KG1 (cell line): ENCODE results near the gene OXT.
A peak's percentile ranks its signal among the peaks of the same experiment; 100 is the strongest.
"Not testable (repeated sequence)": the region's sequence is repeated elsewhere in the genome, so short reads cannot be mapped to it uniquely, and the experiment has no call there.

Experiments
- DNase-seq: peaks from one replicate; lab custom pipeline; 2025; lab: John Stamatoyannopoulos, UW

OXT gene

GRCh38 chr20:3071610-3072529 lies at the start of gene OXT:
Gene OXT, plus strand, starts transcription at chr20:3071620. Its CDS starts 36 bp downstream, at chr20:3071656.
- no peak for DNase-seq

GRCh38 chr20:3021777-3022176 lies 49.6 kb upstream of the OXT start:
- DNase-seq = no peak

- not testable (repeated sequence) for DNase-seq
These were observed 48.6 kb upstream of the OXT start for GRCh38 chr20:3022559-3023490.

- DNase-seq = no peak
These were observed 43.4 kb upstream of the OXT start for GRCh38 chr20:3027987-3028386.

GRCh38 chr20:3031524-3032147 lies 39.8 kb upstream of the OXT start:
- DNase-seq = no peak

GRCh38 chr20:3032624-3033023 lies 38.8 kb upstream of the OXT start:
- DNase-seq = no peak

- no peak for DNase-seq
These were observed 33.8 kb upstream of the OXT start for GRCh38 chr20:3037654-3038053.

GRCh38 chr20:3038454-3038853 lies 33.0 kb upstream of the OXT start:
- no peak for DNase-seq

- no peak for DNase-seq
These were observed 32.0 kb upstream of the OXT start for GRCh38 chr20:3039426-3039825.

GRCh38 chr20:3040086-3040485 lies 31.3 kb upstream of the OXT start:
- no peak for DNase-seq

GRCh38 chr20:3041854-3042409 lies 29.5 kb upstream of the OXT start:
- no peak for DNase-seq

- no peak for DNase-seq
These were observed 28.8 kb upstream of the OXT start for GRCh38 chr20:3042625-3043024.

GRCh38 chr20:3043322-3043721 lies 28.1 kb upstream of the OXT start, which contains the start of gene GNRH2:
Gene GNRH2, plus strand, starts transcription at chr20:3043622. Its CDS starts 793 bp downstream, at chr20:3044415.
- no peak for DNase-seq

- DNase-seq = no peak
These were observed 27.0 kb upstream of the OXT start for GRCh38 chr20:3044336-3044965.

GRCh38 chr20:3045042-3045815 lies 26.2 kb upstream of the OXT start:
- DNase-seq = peak; percentile 83

- DNase-seq = peak; percentile 83
These were observed 25.4 kb upstream of the OXT start, which contains the start of gene MRPS26 for GRCh38 chr20:3045816-3046676. Gene MRPS26, plus strand, starts transcription at chr20:3046052. Its CDS starts 17 bp downstream, at chr20:3046069.

GRCh38 chr20:3046677-3047462 lies 24.6 kb upstream of the OXT start:
- DNase-seq = no peak
